GM12874 (cell line): ENCODE results near the gene PRC1.

Experiments used
- TF ChIP-seq, protein P1 (sequence below): IDR thresholded peaks from 2 replicates; pipeline ENCODE4 v1.5.1; 2011; ENCODE audit warnings: low read depth, mild to moderate bottlenecking, control low read depth, low read length, moderate library complexity; ENCODE audit not compliant: insufficient read depth

The PRC1 gene

DNA sequence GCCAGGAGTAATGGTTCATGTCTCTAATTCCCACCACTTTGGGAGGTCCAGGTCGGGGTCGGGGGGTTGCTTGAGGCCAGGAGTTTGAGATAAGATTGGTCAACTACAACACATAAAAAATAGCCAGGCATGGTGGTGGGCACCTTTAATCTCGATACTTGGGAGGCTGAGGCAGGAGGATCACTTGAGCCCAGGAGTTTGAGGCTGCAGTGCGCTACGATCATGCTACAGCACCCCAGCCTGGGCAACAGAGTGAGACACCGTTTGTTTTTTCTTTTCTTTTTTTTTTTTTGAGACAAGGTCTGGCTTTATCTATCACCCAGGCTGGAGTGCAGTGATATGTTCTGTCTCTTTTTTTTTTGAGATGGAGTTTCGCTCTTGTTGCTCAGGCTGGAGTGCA, 29.4 kb upstream of the PRC1 start:
- TF ChIP-seq, protein P1, sequence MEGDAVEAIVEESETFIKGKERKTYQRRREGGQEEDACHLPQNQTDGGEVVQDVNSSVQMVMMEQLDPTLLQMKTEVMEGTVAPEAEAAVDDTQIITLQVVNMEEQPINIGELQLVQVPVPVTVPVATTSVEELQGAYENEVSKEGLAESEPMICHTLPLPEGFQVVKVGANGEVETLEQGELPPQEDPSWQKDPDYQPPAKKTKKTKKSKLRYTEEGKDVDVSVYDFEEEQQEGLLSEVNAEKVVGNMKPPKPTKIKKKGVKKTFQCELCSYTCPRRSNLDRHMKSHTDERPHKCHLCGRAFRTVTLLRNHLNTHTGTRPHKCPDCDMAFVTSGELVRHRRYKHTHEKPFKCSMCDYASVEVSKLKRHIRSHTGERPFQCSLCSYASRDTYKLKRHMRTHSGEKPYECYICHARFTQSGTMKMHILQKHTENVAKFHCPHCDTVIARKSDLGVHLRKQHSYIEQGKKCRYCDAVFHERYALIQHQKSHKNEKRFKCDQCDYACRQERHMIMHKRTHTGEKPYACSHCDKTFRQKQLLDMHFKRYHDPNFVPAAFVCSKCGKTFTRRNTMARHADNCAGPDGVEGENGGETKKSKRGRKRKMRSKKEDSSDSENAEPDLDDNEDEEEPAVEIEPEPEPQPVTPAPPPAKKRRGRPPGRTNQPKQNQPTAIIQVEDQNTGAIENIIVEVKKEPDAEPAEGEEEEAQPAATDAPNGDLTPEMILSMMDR = no peak

- TF ChIP-seq, protein P1 = no peak
These were observed 28.4 kb upstream of the PRC1 start for GRCh38 chr15:91022832-91023129.

DNA sequence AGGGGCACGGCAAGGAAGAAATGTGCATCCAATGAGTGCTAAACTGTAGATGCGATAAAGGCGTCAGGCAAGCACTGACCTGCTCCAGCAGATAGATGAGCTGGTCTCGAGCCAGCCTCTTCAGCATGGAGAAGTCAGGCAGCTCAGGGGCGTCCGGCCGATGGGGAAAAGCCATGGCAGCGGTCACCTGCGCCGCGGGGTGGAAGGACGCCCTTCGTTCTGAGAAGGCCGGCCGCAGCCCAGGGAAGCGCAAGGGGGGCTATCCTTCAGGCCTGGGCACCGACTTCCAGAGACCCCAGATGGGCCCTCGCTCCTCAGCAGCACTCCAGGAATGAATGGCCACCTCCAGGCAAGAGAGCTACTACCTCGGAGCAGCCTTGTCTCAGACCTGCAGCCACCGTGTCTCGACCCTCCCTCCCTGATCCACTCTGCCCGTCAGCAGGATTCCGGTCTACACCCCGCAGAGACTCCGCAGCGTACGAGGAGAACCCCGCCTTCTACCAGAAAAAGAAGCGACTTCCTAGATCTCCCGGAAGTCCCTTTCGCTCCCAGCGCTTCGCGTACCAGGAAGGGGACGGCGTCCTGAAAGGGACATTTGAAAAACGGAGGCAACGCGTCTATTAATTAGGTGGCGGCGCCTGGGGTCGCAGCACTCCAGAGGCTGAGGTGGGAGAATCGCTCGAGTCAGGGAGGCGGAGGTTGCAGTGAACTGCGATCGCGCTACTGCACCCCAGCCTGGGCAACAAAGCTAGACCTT, 27.9 kb upstream of the PRC1 start, which contains the start of gene VPS33B:
Gene VPS33B, minus strand, starts transcription at position 520 of the 757 bp plus-strand sequence. Its CDS starts 345 bp downstream, at position 175.
- TF ChIP-seq, protein P1 = no peak

- TF ChIP-seq, protein P1 = no peak
These were observed 27.3 kb upstream of the PRC1 start for GRCh38 chr15:91021516-91022074.

GRCh38 chr15:91018158-91018557, 23.8 kb upstream of the PRC1 start:
- TF ChIP-seq, protein P1 = no peak

GRCh38 chr15:91017716-91018115, 23.4 kb upstream of the PRC1 start:
- TF ChIP-seq, protein P1 = no peak

DNA sequence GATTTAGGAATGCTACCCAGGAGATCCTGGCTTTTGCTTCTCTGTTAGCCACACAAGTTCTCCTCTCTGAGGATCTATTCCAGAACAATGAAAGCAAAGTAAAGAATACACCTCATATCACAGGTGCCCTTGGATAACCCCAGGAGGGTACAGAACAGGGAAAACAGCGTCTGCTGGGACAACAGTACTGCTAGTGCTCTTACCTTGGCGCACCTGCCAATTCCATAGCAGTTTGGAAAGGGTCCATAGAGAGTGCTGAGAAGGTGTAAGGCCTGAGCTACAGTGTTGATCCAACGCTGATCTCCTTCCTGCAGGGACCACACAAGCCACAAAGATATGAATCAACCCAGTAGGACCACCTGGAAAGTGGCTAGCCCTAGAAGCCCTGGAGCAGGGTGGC, 12.9 kb upstream of the PRC1 start:
- TF ChIP-seq, protein P1 = no peak
